GM08714 (cell line): ENCODE data around the gene GRIN2A.

Experiments
- H3K4me3 ChIP-seq: fragments of 200-500 bp; sonication (Bioruptor generic); 2 replicates; pipeline ENCODE4 v1.5.1; 2014; ENCODE audit warnings: mild to moderate bottlenecking, low read length, inconsistent platforms
- ZNF274 ChIP-seq: IDR thresholded peaks from 2 replicates; pipeline ENCODE4 v1.6.1; 2012; ENCODE audit warnings: mild to moderate bottlenecking, low read depth, low read length

GRIN2A gene

DNA sequence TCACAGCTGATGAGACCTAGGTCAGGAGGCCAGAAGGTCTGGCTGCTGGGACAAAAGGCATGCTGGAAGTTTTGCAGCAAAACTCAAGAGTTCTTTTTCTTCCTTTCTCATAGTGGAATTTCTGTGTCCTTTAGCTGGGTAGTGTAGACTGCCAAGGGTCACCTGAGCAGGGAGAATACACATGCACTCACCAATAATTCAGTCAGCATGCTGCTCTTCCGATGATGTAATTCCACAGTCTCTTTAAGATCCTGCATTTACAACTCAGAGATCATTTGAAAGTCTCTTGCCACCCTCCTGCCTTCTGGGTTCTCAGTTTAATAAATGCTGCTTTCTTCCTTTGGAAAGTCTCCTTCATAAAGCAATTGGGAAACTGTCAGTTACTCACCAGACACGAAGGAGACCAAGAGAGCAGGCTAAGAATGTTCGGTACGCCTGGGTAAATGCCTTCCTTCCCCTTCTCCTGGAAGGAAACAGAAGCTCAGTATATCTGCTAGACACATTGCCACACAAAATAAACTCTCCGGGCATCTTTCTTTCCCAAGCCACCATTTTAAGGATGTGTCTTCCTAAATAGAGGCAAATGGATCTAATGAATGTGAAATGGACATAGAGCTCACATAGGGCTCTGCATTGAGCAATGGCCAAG is 473.1 kb downstream of the GRIN2A start:
- no peak for TF ChIP-seq ZNF274

DNA sequence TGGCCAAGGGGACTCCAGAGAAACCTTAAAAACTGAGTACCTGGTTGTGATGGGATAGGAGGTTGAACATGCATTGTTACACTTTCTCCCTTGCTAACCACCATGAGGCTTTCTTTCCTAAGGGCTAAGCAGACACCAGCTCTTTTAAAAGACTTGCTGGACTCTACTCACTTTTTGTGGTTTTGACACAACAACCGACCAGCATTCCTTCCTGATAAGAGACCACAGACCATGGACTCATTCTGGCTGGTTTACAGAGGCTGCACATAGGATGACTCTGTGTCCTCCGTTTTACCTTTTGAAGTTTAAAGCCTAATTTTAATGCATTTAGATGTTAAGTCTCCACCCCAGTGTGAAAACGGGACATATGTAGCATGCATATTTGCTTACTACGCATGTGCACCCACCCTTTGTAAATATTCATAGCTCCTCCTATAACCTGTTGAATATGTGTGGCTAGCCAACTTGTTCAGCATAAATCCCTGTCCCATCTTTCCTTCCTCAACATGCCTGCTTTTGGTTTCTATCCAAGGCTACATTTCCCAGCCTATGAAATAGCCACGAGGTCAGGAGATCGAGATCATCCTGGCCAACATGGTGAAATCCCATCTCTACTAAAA is 475.9 kb downstream of the GRIN2A start:
- H3K4me3 ChIP-seq, result no peak overlapping the region
- no peak for TF ChIP-seq ZNF274

More for the DNA sequence above, 473.1 kb downstream of the GRIN2A start:
- H3K4me3 ChIP-seq, result no peak overlapping the region

DNA sequence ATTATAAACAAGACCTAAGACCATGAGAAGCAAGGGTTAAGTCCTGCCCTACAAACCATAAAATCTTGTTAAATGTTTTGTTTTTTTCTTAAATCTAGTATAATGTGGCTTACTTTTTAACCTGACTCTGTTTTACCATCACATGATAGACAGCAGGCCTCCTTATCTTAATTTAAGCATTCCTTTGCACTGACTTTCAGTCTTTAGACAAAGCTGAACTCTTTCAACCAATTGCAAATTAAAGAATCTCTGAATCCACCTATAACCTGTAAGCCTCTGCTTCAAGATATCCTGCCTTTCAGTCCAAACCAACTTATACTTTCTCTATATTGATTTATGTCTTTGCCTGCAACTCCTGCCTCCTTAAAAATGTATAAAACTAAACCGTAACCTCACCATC is 478.5 kb downstream of the GRIN2A start:
- TF ChIP-seq ZNF274, result no peak
- no peak overlapping the region for H3K4me3 ChIP-seq
